Panc1 (cell line): Measurements from ENCODE around the gene CADM1.

ENCODE experiments used
- CTCF ChIP-seq: fragments of 450-650 bp; IDR thresholded peaks from 2 replicates; pipeline ENCODE4 v1.5.1; 2017; ENCODE audit warnings: mild to moderate bottlenecking
- POLR2AphosphoS5 ChIP-seq: IDR thresholded peaks from 2 replicates; pipeline ENCODE4 v1.6.1; 2012; ENCODE audit warnings: mild to moderate bottlenecking, low read depth, low read length, moderate library complexity
- REST ChIP-seq, 2 experiments: IDR thresholded peaks; 2 replicates each; pipeline ENCODE4 v1.6.1; 2011 to 2012; ENCODE audit warnings: low read depth in 2 of 2, control low read depth in 1 of 2, low read length in 1 of 2, mild to moderate bottlenecking in 1 of 2, moderate library complexity in 1 of 2; ENCODE audit not compliant: insufficient read depth in 1 of 2
- SIN3A ChIP-seq: IDR thresholded peaks from 2 replicates; pipeline ENCODE4 v1.6.1; 2012; ENCODE audit warnings: low read depth, mild to moderate bottlenecking, low read length, moderate library complexity, borderline replicate concordance; ENCODE audit not compliant: insufficient read depth

- no peak for TF ChIP-seq CTCF
- no peak for TF ChIP-seq SIN3A
- no peak for TF ChIP-seq REST (IDR thresholded peaks at IDR 0.05; ENCODE audit: insufficient read depth in 1 of 2, low read depth in 2 of 2, low read length in 1 of 2)
- TF ChIP-seq POLR2AphosphoS5, result no peak
Observed at GRCh38 chr11:115141231-115142114, 362.7 kb downstream of the CADM1 start.
